ENCODE measurements around the gene TSPO2. TPM values are rescaled to one million over a fixed set of nuclear protein-coding genes. Genes with fewer than 3 reads are reported as not detected.

Gene TSPO2
- total and polyA plus RNA-seq, 2 of the 13 experiments (the other 11 are each of a cell fraction or from before 2014, with no cell fraction given): 0.55 TPM; not detected in 1

- TF ChIP-seq, protein P1, sequence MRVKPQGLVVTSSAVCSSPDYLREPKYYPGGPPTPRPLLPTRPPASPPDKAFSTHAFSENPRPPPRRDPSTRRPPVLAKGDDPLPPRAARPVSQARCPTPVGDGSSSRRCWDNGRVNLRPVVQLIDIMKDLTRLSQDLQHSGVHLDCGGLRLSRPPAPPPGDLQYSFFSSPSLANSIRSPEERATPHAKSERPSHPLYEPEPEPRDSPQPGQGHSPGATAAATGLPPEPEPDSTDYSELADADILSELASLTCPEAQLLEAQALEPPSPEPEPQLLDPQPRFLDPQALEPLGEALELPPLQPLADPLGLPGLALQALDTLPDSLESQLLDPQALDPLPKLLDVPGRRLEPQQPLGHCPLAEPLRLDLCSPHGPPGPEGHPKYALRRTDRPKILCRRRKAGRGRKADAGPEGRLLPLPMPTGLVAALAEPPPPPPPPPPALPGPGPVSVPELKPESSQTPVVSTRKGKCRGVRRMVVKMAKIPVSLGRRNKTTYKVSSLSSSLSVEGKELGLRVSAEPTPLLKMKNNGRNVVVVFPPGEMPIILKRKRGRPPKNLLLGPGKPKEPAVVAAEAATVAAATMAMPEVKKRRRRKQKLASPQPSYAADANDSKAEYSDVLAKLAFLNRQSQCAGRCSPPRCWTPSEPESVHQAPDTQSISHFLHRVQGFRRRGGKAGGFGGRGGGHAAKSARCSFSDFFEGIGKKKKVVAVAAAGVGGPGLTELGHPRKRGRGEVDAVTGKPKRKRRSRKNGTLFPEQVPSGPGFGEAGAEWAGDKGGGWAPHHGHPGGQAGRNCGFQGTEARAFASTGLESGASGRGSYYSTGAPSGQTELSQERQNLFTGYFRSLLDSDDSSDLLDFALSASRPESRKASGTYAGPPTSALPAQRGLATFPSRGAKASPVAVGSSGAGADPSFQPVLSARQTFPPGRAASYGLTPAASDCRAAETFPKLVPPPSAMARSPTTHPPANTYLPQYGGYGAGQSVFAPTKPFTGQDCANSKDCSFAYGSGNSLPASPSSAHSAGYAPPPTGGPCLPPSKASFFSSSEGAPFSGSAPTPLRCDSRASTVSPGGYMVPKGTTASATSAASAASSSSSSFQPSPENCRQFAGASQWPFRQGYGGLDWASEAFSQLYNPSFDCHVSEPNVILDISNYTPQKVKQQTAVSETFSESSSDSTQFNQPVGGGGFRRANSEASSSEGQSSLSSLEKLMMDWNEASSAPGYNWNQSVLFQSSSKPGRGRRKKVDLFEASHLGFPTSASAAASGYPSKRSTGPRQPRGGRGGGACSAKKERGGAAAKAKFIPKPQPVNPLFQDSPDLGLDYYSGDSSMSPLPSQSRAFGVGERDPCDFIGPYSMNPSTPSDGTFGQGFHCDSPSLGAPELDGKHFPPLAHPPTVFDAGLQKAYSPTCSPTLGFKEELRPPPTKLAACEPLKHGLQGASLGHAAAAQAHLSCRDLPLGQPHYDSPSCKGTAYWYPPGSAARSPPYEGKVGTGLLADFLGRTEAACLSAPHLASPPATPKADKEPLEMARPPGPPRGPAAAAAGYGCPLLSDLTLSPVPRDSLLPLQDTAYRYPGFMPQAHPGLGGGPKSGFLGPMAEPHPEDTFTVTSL (CRISPR knock-in tag; IDR thresholded peaks at IDR 0.05; ENCODE audit: borderline replicate concordance): no peak
- no peak for TF ChIP-seq ZNF788 (CRISPR knock-in tag; IDR thresholded peaks at IDR 0.05; ENCODE audit: borderline replicate concordance)
- TF ChIP-seq IRF2 (CRISPR knock-in tag; IDR thresholded peaks at IDR 0.05): peak; percentile 76
- peak; percentile 66; the same call in 1 of the 2 replicates for TF ChIP-seq ZNF614 (CRISPR knock-in tag; IDR thresholded peaks at IDR 0.05; ENCODE audit: borderline replicate concordance)
- TF ChIP-seq NCOR1 (IDR thresholded peaks at IDR 0.05; ENCODE audit: borderline replicate concordance, low read length): no peak
- TF ChIP-seq EED (CRISPR knock-in tag; IDR thresholded peaks at IDR 0.05): no peak
- no peak for TF ChIP-seq ZNF383 (CRISPR knock-in tag; IDR thresholded peaks at IDR 0.05; ENCODE audit: borderline replicate concordance)
- TF ChIP-seq NBN (conservative IDR thresholded peaks at IDR 0.05): no peak
- TF ChIP-seq SNAI1 (CRISPR knock-in tag; IDR thresholded peaks at IDR 0.05; ENCODE audit: borderline replicate concordance): no peak
- no peak for TF ChIP-seq PPARG (CRISPR knock-in tag; conservative IDR thresholded peaks at IDR 0.05)
- no peak for TF ChIP-seq ZNF576 (CRISPR knock-in tag; IDR thresholded peaks at IDR 0.05)
- TF ChIP-seq POLR2AphosphoS2 (IDR thresholded peaks at IDR 0.05; ENCODE audit: low read depth, low read length): no peak
- no peak; the same call in 1 of the 2 replicates for TF ChIP-seq HNF4A (CRISPR knock-in tag; IDR thresholded peaks at IDR 0.05)
- TF ChIP-seq ZNF232 (CRISPR knock-in tag; IDR thresholded peaks at IDR 0.05; ENCODE audit: borderline replicate concordance): no peak
- TF ChIP-seq GATAD1 (CRISPR knock-in tag; IDR thresholded peaks at IDR 0.05): no peak
- TF ChIP-seq ZNF142 (CRISPR knock-in tag; IDR thresholded peaks at IDR 0.05): no peak
- no peak for TF ChIP-seq KLF6 (CRISPR knock-in tag; IDR thresholded peaks at IDR 0.05)
- no peak for TF ChIP-seq ZNF451 (CRISPR knock-in tag; IDR thresholded peaks at IDR 0.05)
- TF ChIP-seq SRF (IDR thresholded peaks at IDR 0.05; ENCODE audit: low read depth, low read length): no peak
- no peak for TF ChIP-seq TARDBP (CRISPR knock-in tag; IDR thresholded peaks at IDR 0.05)
- TF ChIP-seq SIN3A (IDR thresholded peaks at IDR 0.05; ENCODE audit: borderline replicate concordance, low read depth, low read length): no peak
- TF ChIP-seq RFXANK (CRISPR knock-in tag; IDR thresholded peaks at IDR 0.05): no peak
Observed at GRCh38 chr6:40999569-40999968, 42.7 kb upstream of the TSPO2 start (continued).

All from HepG2 (cell line).